HEK293T (cell line): ENCODE measurements around the gene RAB15.

ENCODE experiments used
- ARNT ChIP-seq: fragments of 450-650 bp; IDR thresholded peaks from 2 replicates; pipeline ENCODE4 v1.6.1; 2017; ENCODE audit warnings: mild to moderate bottlenecking
- BHLHE40 ChIP-seq: fragments of 450-650 bp; IDR thresholded peaks from 2 replicates; pipeline ENCODE4 v1.6.1; 2016; ENCODE audit warnings: mild to moderate bottlenecking, moderate library complexity, borderline replicate concordance
- ELF4 ChIP-seq: fragments of 450-650 bp; IDR thresholded peaks from 2 replicates; pipeline ENCODE4 v1.6.1; 2017; ENCODE audit warnings: antibody characterized with exemption
- FOXA1 ChIP-seq: fragments of 450-650 bp; IDR thresholded peaks from 2 replicates; pipeline ENCODE4 v1.6.1; 2016; ENCODE audit warnings: mild to moderate bottlenecking
- FOXK2 ChIP-seq: fragments of 450-650 bp; IDR thresholded peaks from 2 replicates; pipeline ENCODE4 v1.6.1; 2016; ENCODE audit warnings: mild to moderate bottlenecking
- HDGF ChIP-seq: fragments of 450-650 bp; IDR thresholded peaks from 2 replicates; pipeline ENCODE4 v1.6.1; 2017; ENCODE audit warnings: antibody characterized with exemption, borderline replicate concordance
- L3MBTL2 ChIP-seq: fragments of 450-650 bp; conservative IDR thresholded peaks from 2 replicates; pipeline ENCODE4 v1.6.1; 2016; ENCODE audit warnings: mild to moderate bottlenecking
- SP1 ChIP-seq: fragments of 450-650 bp; IDR thresholded peaks from 2 replicates; pipeline ENCODE4 v1.6.1; 2017
- SUZ12 ChIP-seq: fragments of 450-650 bp; IDR thresholded peaks from 2 replicates; pipeline ENCODE4 v1.6.1; 2016; ENCODE audit warnings: mild to moderate bottlenecking
- TARDBP ChIP-seq: fragments of 450-650 bp; IDR thresholded peaks from 2 replicates; pipeline ENCODE4 v1.6.1; 2016
- ZNF384 ChIP-seq: fragments of 450-650 bp; IDR thresholded peaks from 2 replicates; pipeline ENCODE4 v1.6.1; 2016

- no peak for TF ChIP-seq SP1
- TF ChIP-seq TARDBP, result no peak
- TF ChIP-seq SUZ12, result no peak
- no peak for TF ChIP-seq HDGF
- no peak for TF ChIP-seq ARNT
- TF ChIP-seq ELF4, result no peak
- TF ChIP-seq L3MBTL2, result no peak
- TF ChIP-seq BHLHE40, result no peak
- no peak for TF ChIP-seq FOXK2
- no peak for TF ChIP-seq ZNF384
- no peak for TF ChIP-seq FOXA1
Measured at GRCh38 chr14:64934338-64934929, 37.7 kb downstream of the RAB15 start.
